ENCODE results near the gene ABCC5. TPM values are rescaled to one million over a fixed set of nuclear protein-coding genes. Genes with fewer than 3 reads are reported as not detected.

ABCC5 gene
- total RNA-seq, 1 donor from 2014 or later = 23.8 TPM

DNA sequence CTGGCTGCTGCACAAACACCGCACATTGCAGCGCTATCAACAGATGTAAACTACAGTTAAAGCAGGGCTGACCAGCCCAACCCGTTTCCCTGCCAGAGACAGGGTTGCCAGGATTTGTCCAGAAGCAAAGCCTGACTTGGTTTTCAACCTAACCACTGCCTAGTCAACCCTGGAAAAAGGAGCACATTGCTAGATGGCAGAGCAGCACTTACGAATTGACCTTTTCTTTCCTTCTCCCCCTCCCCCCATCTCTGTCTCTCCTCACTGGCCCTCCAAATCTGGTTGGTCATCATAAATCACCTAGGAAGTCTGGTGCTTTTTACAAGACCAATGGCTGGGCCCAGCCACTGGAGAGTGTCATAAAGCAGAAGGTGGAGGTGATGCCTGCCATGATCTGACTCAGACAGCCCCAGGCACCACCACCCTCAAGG is 51.3 kb downstream of the ABCC5 start:
- Mint-ChIP-seq H3K4me3 (ENCODE audit: unreplicated experiment) (no peak overlapping the region), H3K4me1 (ENCODE audit: low read depth) (no peaks in the 10 kb centered on the region), H3K9me3 (ENCODE audit: low read depth) (no peaks in the 10 kb centered on the region), H3K27me3 (ENCODE audit: low read depth) (no peaks in the 10 kb centered on the region), H3K36me3 (ENCODE audit: low read depth) (peaks cover 40% of the 10 kb centered on the region), H3K27ac (ENCODE audit: unreplicated experiment) (no peak overlapping the region)
- TF ChIP-seq, protein P1, sequence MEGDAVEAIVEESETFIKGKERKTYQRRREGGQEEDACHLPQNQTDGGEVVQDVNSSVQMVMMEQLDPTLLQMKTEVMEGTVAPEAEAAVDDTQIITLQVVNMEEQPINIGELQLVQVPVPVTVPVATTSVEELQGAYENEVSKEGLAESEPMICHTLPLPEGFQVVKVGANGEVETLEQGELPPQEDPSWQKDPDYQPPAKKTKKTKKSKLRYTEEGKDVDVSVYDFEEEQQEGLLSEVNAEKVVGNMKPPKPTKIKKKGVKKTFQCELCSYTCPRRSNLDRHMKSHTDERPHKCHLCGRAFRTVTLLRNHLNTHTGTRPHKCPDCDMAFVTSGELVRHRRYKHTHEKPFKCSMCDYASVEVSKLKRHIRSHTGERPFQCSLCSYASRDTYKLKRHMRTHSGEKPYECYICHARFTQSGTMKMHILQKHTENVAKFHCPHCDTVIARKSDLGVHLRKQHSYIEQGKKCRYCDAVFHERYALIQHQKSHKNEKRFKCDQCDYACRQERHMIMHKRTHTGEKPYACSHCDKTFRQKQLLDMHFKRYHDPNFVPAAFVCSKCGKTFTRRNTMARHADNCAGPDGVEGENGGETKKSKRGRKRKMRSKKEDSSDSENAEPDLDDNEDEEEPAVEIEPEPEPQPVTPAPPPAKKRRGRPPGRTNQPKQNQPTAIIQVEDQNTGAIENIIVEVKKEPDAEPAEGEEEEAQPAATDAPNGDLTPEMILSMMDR (IDR thresholded peaks at IDR 0.05) = no peak
- no peak for DNase-seq (ENCODE audit: low spot score)

DNA sequence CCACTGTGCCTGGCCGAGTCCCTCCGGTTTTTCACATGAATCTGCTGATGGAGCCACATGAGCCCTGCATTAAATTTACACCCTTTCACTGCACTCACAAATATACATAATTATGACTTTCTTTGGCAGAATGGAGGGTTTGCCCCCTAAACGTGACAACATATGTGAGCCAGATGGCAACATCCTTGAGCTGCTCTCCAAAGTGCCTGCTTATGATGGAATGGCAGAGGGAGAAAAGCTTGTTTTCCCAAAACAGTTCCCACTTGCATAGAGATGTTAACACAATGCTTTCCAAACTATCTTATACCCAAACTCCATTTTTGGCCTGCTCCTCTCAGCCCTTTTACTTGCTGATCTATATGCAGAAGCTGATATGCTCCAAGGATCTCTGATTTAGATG is 54.9 kb downstream of the ABCC5 start:
- Mint-ChIP-seq H3K27me3 (ENCODE audit: low read depth) (no peaks in the 10 kb centered on the region), H3K36me3 (ENCODE audit: low read depth) (peaks cover 42% of the 10 kb centered on the region)
- TF ChIP-seq, protein P1 (IDR thresholded peaks at IDR 0.05) = no peak

DNA sequence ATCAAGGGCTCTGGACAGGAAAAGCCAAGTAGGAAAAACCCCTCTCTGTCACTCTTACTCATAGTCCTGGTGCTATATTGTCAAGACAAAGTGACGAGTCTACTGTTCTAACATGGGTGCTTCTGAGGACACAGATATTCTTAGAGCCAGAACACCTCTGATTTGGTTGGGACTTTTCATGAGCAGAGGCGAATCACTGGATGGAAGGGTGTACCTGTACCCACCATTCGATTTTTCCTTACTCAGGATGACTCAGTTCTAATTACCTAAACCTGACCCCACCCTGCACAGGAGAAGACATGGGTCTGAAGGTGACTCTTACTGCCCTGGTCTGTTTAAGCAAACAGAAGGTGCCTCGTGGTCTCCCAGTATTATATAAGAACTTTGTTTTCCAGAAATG is 58.5 kb downstream of the ABCC5 start:
- H3K4me3 Mint-ChIP-seq (ENCODE audit: unreplicated experiment) = no peak overlapping the region
- H3K4me1 Mint-ChIP-seq (ENCODE audit: low read depth) = no peaks in the 10 kb centered on the region
- H3K27ac Mint-ChIP-seq (ENCODE audit: unreplicated experiment) = no peak overlapping the region
- no peaks in the 10 kb centered on the region for H3K9me3 Mint-ChIP-seq (ENCODE audit: low read depth)
- TF ChIP-seq, protein P1 (IDR thresholded peaks at IDR 0.05) = no peak
- no peaks in the 10 kb centered on the region for H3K27me3 Mint-ChIP-seq (ENCODE audit: low read depth)
- DNase-seq (ENCODE audit: low spot score) = no peak
- H3K36me3 Mint-ChIP-seq (ENCODE audit: low read depth) = peaks cover 30% of the 10 kb centered on the region

More for the DNA sequence above, 54.9 kb downstream of the ABCC5 start:
- no peak overlapping the region for H3K27ac Mint-ChIP-seq (ENCODE audit: unreplicated experiment)
- no peak overlapping the region for H3K4me3 Mint-ChIP-seq (ENCODE audit: unreplicated experiment)
- DNase-seq (ENCODE audit: low spot score) = no peak
- H3K4me1 Mint-ChIP-seq (ENCODE audit: low read depth) = no peaks in the 10 kb centered on the region
- H3K9me3 Mint-ChIP-seq (ENCODE audit: low read depth) = no peaks in the 10 kb centered on the region

DNA sequence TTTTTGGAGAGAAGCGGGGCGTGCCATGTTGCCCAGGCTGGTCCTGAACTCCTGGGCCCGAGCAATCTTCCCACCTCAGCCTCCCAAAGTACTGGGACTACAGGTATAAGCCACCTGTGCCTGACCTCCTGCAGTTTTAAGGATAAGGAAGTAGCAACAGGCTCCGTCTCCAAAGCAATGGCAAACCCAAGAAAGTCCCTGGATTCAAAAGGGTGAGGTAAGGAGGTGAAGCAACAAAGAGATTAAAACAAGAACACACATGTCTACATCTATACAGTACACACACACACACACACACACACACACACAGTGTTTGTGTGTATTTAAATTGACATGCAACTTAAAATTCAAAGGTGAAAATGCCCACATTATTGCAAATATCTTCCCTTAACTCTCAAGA is 58.9 kb downstream of the ABCC5 start:
- no peaks in the 10 kb centered on the region for H3K27me3 Mint-ChIP-seq (ENCODE audit: low read depth)
- TF ChIP-seq, protein P1 (IDR thresholded peaks at IDR 0.05) = no peak
- peaks cover 26% of the 10 kb centered on the region for H3K36me3 Mint-ChIP-seq (ENCODE audit: low read depth)
- no peak overlapping the region for H3K4me3 Mint-ChIP-seq (ENCODE audit: unreplicated experiment)
- no peak overlapping the region for H3K27ac Mint-ChIP-seq (ENCODE audit: unreplicated experiment)
- H3K9me3 Mint-ChIP-seq (ENCODE audit: low read depth) = no peaks in the 10 kb centered on the region
- DNase-seq (ENCODE audit: low spot score) = no peak
- H3K4me1 Mint-ChIP-seq (ENCODE audit: low read depth) = no peaks in the 10 kb centered on the region

DNA sequence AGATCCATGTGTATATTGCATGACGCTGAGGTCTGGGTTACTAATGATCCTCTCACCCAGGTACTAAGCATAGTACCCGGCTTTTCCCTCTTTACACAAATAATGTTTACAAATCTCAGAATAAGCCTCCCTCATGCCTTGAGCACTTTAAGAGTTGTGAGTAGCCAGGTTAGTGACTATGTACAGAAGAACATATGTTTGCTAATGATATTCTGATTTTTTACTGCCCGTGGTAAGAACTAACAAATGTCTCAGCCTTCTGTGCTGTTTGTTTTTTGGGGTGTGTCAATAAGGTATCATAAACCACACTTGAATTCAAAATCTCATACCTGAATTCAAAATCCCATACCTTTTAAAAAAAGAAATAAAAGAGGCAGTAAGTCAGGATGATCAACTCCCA is 59.5 kb downstream of the ABCC5 start:
- no peak overlapping the region for H3K27ac Mint-ChIP-seq (ENCODE audit: unreplicated experiment)
- no peak overlapping the region for H3K4me3 Mint-ChIP-seq (ENCODE audit: unreplicated experiment)

More for the DNA sequence above, 59.5 kb downstream of the ABCC5 start:
- no peak for DNase-seq (ENCODE audit: low spot score)
- Mint-ChIP-seq H3K27me3 (ENCODE audit: low read depth) (no peaks in the 10 kb centered on the region), H3K9me3 (ENCODE audit: low read depth) (no peaks in the 10 kb centered on the region), H3K36me3 (ENCODE audit: low read depth) (peaks cover 23% of the 10 kb centered on the region), H3K4me1 (ENCODE audit: low read depth) (no peaks in the 10 kb centered on the region)
- TF ChIP-seq, protein P1 (IDR thresholded peaks at IDR 0.05) = no peak
